Colon (tissue), 2 donors: ENCODE results near the gene UHRF2.
"Not testable (repeated sequence)": the region's sequence is repeated elsewhere in the genome, so short reads cannot be mapped to it uniquely, and the experiment has no call there.

Experiments
- FAIRE-seq: peaks from 2 replicates; lab custom pipeline; 2012; peaks lifted over from hg19 to GRCh38; lab: Jason Lieb, UNC
- donor health status: control.
- donor health status: control.

Gene UHRF2

GRCh38 chr9:6488395-6488794 lies 75.4 kb downstream of the UHRF2 start:
- FAIRE-seq: no peak

- FAIRE-seq: no peak
These were observed 76.1 kb downstream of the UHRF2 start for GRCh38 chr9:6489099-6489498.

GRCh38 chr9:6490863-6491262 lies 77.9 kb downstream of the UHRF2 start:
- no peak for FAIRE-seq

GRCh38 chr9:6495466-6495865 lies 82.5 kb downstream of the UHRF2 start:
- FAIRE-seq: no peak

GRCh38 chr9:6498982-6499381 lies 86.0 kb downstream of the UHRF2 start:
- no peak for FAIRE-seq

- no peak for FAIRE-seq
These were observed 88.7 kb downstream of the UHRF2 start for GRCh38 chr9:6501526-6502210.

- no peak for FAIRE-seq
These were observed 89.4 kb downstream of the UHRF2 start for GRCh38 chr9:6502399-6502798.

- no peak for FAIRE-seq
These were observed 93.6 kb downstream of the UHRF2 start for GRCh38 chr9:6506571-6506970.

GRCh38 chr9:6512085-6512657 lies 99.2 kb downstream of the UHRF2 start:
- FAIRE-seq: no peak

GRCh38 chr9:6522263-6522662 lies 109.3 kb downstream of the UHRF2 start:
- no peak for FAIRE-seq

- FAIRE-seq: no peak
These were observed 112.5 kb downstream of the UHRF2 start for GRCh38 chr9:6525326-6526045.

- no peak for FAIRE-seq
These were observed 122.6 kb downstream of the UHRF2 start for GRCh38 chr9:6535594-6535993.

GRCh38 chr9:6538666-6539071 lies 125.7 kb downstream of the UHRF2 start:
- FAIRE-seq: no peak

- FAIRE-seq: not testable (repeated sequence)
These were observed 129.6 kb downstream of the UHRF2 start for GRCh38 chr9:6542617-6543016.

GRCh38 chr9:6543204-6543603 lies 130.2 kb downstream of the UHRF2 start:
- FAIRE-seq: no peak

- FAIRE-seq: no peak
These were observed 132.2 kb downstream of the UHRF2 start for GRCh38 chr9:6545017-6545691.

GRCh38 chr9:6549106-6549800 lies 136.3 kb downstream of the UHRF2 start:
- FAIRE-seq: no peak

GRCh38 chr9:6551136-6551535 lies 138.1 kb downstream of the UHRF2 start:
- no peak for FAIRE-seq

GRCh38 chr9:6552033-6552432 lies 139.0 kb downstream of the UHRF2 start:
- no peak for FAIRE-seq

GRCh38 chr9:6552498-6553121 lies 139.6 kb downstream of the UHRF2 start:
- FAIRE-seq: no peak

GRCh38 chr9:6553866-6554265 lies 140.9 kb downstream of the UHRF2 start:
- no peak for FAIRE-seq
